ENCODE measurements around the gene RCOR1. TPM values are rescaled to one million over a fixed set of nuclear protein-coding genes. Genes with fewer than 3 reads are reported as not detected.
A peak's percentile ranks its signal among the peaks of the same experiment; 100 is the strongest.
"Not testable (repeated sequence)": the region's sequence is repeated elsewhere in the genome, so short reads cannot be mapped to it uniquely, and the experiment has no call there.

Gene RCOR1
- total and polyA plus RNA-seq, 2 donors (not counting 1 experiment from before 2014, with no cell fraction given): 8.7 to 37.1 TPM

- intact Hi-C loops (cut with micrococcal nuclease): no loop called here
- peaks cover 6% of the 10 kb centered on the region for H3K79me2 ChIP-seq (ENCODE audit: control insufficient read depth, insufficient read depth, low read length)
- POLR2A ChIA-PET: interaction anchor here (0.5 kb wide), 1 partner anchor 47 kb away, joined by 3 read pairs; no protein-coding TSS in a partner anchor
- peak; percentile 78 for DNase-seq
- TF ChIP-seq EZH2 (IDR thresholded peaks at IDR 0.05; ENCODE audit: borderline replicate concordance, insufficient read depth, low read depth, low read length, poor library complexity, severe bottlenecking) (no peak), CTCF (IDR thresholded peaks at IDR 0.05) (no peak)
- H4K20me1 ChIP-seq (ENCODE audit: control insufficient read depth, insufficient read depth, low read length, poor library complexity, severe bottlenecking): no peaks in the 10 kb centered on the region
- ATAC-seq (ENCODE audit: low read depth): peak; percentile 25
- 68% methylated on average over 7 of the region's 11 CpGs for WGBS (ENCODE audit: insufficient coverage)
- peaks cover 51% of the 10 kb centered on the region for H3K4me1 Mint-ChIP-seq
- H3K27ac Mint-ChIP-seq: peak overlapping the region; percentile 69
- no peaks in the 10 kb centered on the region for H3K27me3 ChIP-seq (replicated peaks in 1 of 4; ENCODE audit: control extremely low read depth in 1 of 4, control insufficient read depth in 3 of 4, insufficient read depth in 4 of 4, low read length in 3 of 4)
- H3K4me3 ChIP-seq (ENCODE audit: control extremely low read depth in 1 of 5, extremely low read depth in 1 of 5, insufficient read depth in 1 of 5, low read depth in 2 of 5, low read length in 4 of 5): no peak overlapping the region
- CTCF ChIA-PET: interaction anchor here (0.8 to 1.2 kb wide), 2 partner anchors 10 to 28 kb away, joined by 3 to 4 read pairs; no protein-coding TSS in a partner anchor
- no peaks in the 10 kb centered on the region for H3K27me3 Mint-ChIP-seq
- H3K9me3 Mint-ChIP-seq (ENCODE audit: insufficient read depth): no peaks in the 10 kb centered on the region
- H3K36me3 ChIP-seq (replicated peaks in 1 of 2; ENCODE audit: control extremely low read depth in 1 of 2, control insufficient read depth in 1 of 2, extremely low read depth in 1 of 2, insufficient read depth in 2 of 2, low read length in 1 of 2): no peaks in the 10 kb centered on the region
- peak overlapping the region; percentile 40 for H3K4me2 ChIP-seq (replicated peaks; ENCODE audit: low read depth, low read length, poor library complexity, severe bottlenecking)
- H3K4me1 ChIP-seq (ENCODE audit: control insufficient read depth in 2 of 2, insufficient read depth in 2 of 2, low read length in 2 of 2): peaks cover 30 to 47% of the 10 kb centered on the region in 2 donors
- H3K9me3 ChIP-seq (ENCODE audit: control extremely low read depth in 1 of 3, control insufficient read depth in 2 of 3, insufficient read depth in 1 of 3, low read length in 2 of 3): peaks cover 0 to 19% (median 0%) of the 10 kb centered on the region in 3 donors
- H3K4me3 Mint-ChIP-seq: peak overlapping the region; percentile 38
- H2AFZ ChIP-seq (ENCODE audit: insufficient read depth, low read depth, low read length, poor library complexity, severe bottlenecking): no peak overlapping the region
- H3K9ac ChIP-seq (ENCODE audit: low read length): no peak overlapping the region
- H3K27ac ChIP-seq (ENCODE audit: low read length in 2 of 2): peak overlapping the region; percentile 44 to 68
These were observed 171.8 kb downstream of the RCOR1 start for GRCh38 chr14:102764220-102764671.

GRCh38 chr14:102765770-102766169 is 173.3 kb downstream of the RCOR1 start:
- intact Hi-C loops (cut with micrococcal nuclease): loop anchor here (5.0 kb wide), 2 partner anchors 53 to 173 kb away; partner anchors contain the start of gene RCOR1
- peaks cover 12% of the 10 kb centered on the region for H3K79me2 ChIP-seq (ENCODE audit: control insufficient read depth, insufficient read depth, low read length)
- POLR2A ChIA-PET: interaction anchor here (0.7 kb wide), 1 partner anchor 26 kb away, joined by 4 read pairs; no protein-coding TSS in a partner anchor
- not testable (repeated sequence) for H3K9me3 Mint-ChIP-seq (ENCODE audit: insufficient read depth); H3K36me3 ChIP-seq (replicated peaks in 1 of 2; ENCODE audit: control extremely low read depth in 1 of 2, control insufficient read depth in 1 of 2, extremely low read depth in 1 of 2, insufficient read depth in 2 of 2, low read length in 1 of 2); H4K20me1 ChIP-seq (ENCODE audit: control insufficient read depth, insufficient read depth, low read length, poor library complexity, severe bottlenecking); H2AFZ ChIP-seq (ENCODE audit: insufficient read depth, low read depth, low read length, poor library complexity, severe bottlenecking); H3K27me3 Mint-ChIP-seq; H3K27ac ChIP-seq (ENCODE audit: low read length in 2 of 2); H3K4me2 ChIP-seq (replicated peaks; ENCODE audit: low read depth, low read length, poor library complexity, severe bottlenecking); DNase-seq; H3K9ac ChIP-seq (ENCODE audit: low read length); H3K27me3 ChIP-seq (replicated peaks in 1 of 4; ENCODE audit: control extremely low read depth in 1 of 4, control insufficient read depth in 3 of 4, insufficient read depth in 4 of 4, low read length in 3 of 4); H3K4me3 Mint-ChIP-seq; H3K4me3 ChIP-seq (ENCODE audit: control extremely low read depth in 1 of 5, extremely low read depth in 1 of 5, insufficient read depth in 1 of 5, low read depth in 2 of 5, low read length in 4 of 5); ATAC-seq (ENCODE audit: low read depth)
- Mint-ChIP-seq H3K27ac (peak overlapping the region; percentile 76), H3K4me1 (peaks cover 57% of the 10 kb centered on the region)
- WGBS (ENCODE audit: insufficient coverage): 96% methylated on average over 4 of the region's 8 CpGs
- H3K4me1 ChIP-seq (ENCODE audit: control insufficient read depth in 2 of 2, insufficient read depth in 2 of 2, low read length in 2 of 2): peaks cover 40 to 62% of the 10 kb centered on the region in 2 donors
- H3K9me3 ChIP-seq (ENCODE audit: control extremely low read depth in 1 of 3, control insufficient read depth in 2 of 3, insufficient read depth in 1 of 3, low read length in 2 of 3): peaks cover 0 to 20% (median 0%) of the 10 kb centered on the region in 3 donors
- CTCF ChIA-PET: interaction anchor here (0.6 to 1.1 kb wide), 2 partner anchors 71 to 239 kb away, joined by 3 to 4 read pairs; no protein-coding TSS in a partner anchor

Data from B cell (primary cell).